HepG2 (cell line): Measurements from ENCODE around the gene COA7.
"Not testable (repeated sequence)": the region's sequence is repeated elsewhere in the genome, so short reads cannot be mapped to it uniquely, and the experiment has no call there.

ENCODE experiments used
- DR1 ChIP-seq: sonication (generic); formaldehyde crosslinking; IDR thresholded peaks from 2 replicates; pipeline ENCODE4 v1.8.0; 2021; ENCODE audit warnings: mild to moderate bottlenecking, missing genetic modification reagents, inconsistent platforms
- EZH2 ChIP-seq: conservative IDR thresholded peaks from 2 replicates; pipeline ENCODE4 v1.6.1; 2012; ENCODE audit warnings: mild to moderate bottlenecking, low read depth, low read length, moderate library complexity
- HDAC1 ChIP-seq: sonication (generic); formaldehyde crosslinking; IDR thresholded peaks from 2 replicates; pipeline ENCODE4 v1.5.1; 2020; ENCODE audit warnings: mild to moderate bottlenecking, missing genetic modification reagents
- SNAI1 ChIP-seq: sonication (generic); formaldehyde crosslinking; IDR thresholded peaks from 2 replicates; pipeline ENCODE4 v1.5.0; 2020; ENCODE audit warnings: mild to moderate bottlenecking, missing genetic modification reagents, borderline replicate concordance
- ZBTB1 ChIP-seq: sonication (generic); formaldehyde crosslinking; IDR thresholded peaks from 2 replicates; pipeline ENCODE4 v1.4.0; 2020; ENCODE audit warnings: missing genetic modification reagents, borderline replicate concordance
- ZNF354B ChIP-seq: sonication (generic); formaldehyde crosslinking; IDR thresholded peaks from 2 replicates; pipeline ENCODE4 v1.8.0; 2022; ENCODE audit warnings: mild to moderate bottlenecking, missing genetic modification reagents
- ZNF709 ChIP-seq: sonication (generic); formaldehyde crosslinking; IDR thresholded peaks from 2 replicates; pipeline ENCODE4 v1.5.0; 2020; ENCODE audit warnings: mild to moderate bottlenecking, missing genetic modification reagents
- ZNF713 ChIP-seq: sonication (generic); formaldehyde crosslinking; IDR thresholded peaks from 2 replicates; pipeline ENCODE4 v1.4.0; 2020; ENCODE audit warnings: mild to moderate bottlenecking, missing genetic modification reagents
- TF ChIP-seq, protein P1 (sequence below): sonication (generic); formaldehyde crosslinking; IDR thresholded peaks from 2 replicates; pipeline ENCODE4 v1.8.0; 2022; ENCODE audit warnings: missing genetic modification reagents, mild to moderate bottlenecking, borderline replicate concordance
- TF ChIP-seq, protein P2 (sequence below): sonication (generic); formaldehyde crosslinking; IDR thresholded peaks from 2 replicates; pipeline ENCODE4 v1.5.0; 2020; ENCODE audit warnings: mild to moderate bottlenecking, missing genetic modification reagents, moderate library complexity
- TF ChIP-seq, protein P3 (sequence below): sonication (generic); formaldehyde crosslinking; conservative IDR thresholded peaks from 2 replicates; pipeline ENCODE4 v1.8.0; 2022; ENCODE audit warnings: low read depth, missing genetic modification reagents

DNA sequence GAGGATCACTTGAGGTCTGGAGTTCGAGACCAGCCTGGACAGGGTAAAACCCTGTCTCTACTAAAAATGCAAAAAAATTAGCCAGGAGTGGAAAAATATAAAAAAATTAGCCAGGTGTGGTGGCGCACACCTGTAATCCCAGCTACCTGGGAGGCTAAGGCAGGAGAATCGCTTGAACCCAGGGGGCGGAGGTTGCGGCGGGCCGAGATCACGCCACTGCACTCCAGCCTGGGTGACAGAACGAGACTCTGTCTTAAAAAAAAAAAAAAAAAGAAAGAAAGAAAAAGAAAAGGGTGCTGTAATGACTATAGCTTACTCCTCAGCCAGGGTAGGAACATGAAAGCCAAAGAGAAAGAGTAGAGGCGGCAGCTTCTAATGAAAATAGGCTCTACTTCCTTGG is 4.8 kb downstream of the COA7 start:
- not testable (repeated sequence) for TF ChIP-seq ZNF709; SNAI1; HDAC1 (CRISPR knock-in tag); ZBTB1 (CRISPR knock-in tag); ZNF713 (CRISPR knock-in tag); EZH2; ZNF354B (CRISPR knock-in tag); DR1 (CRISPR knock-in tag)
- TF ChIP-seq, protein P1, sequence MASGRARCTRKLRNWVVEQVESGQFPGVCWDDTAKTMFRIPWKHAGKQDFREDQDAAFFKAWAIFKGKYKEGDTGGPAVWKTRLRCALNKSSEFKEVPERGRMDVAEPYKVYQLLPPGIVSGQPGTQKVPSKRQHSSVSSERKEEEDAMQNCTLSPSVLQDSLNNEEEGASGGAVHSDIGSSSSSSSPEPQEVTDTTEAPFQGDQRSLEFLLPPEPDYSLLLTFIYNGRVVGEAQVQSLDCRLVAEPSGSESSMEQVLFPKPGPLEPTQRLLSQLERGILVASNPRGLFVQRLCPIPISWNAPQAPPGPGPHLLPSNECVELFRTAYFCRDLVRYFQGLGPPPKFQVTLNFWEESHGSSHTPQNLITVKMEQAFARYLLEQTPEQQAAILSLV, result not testable (repeated sequence)
- TF ChIP-seq, protein P2, sequence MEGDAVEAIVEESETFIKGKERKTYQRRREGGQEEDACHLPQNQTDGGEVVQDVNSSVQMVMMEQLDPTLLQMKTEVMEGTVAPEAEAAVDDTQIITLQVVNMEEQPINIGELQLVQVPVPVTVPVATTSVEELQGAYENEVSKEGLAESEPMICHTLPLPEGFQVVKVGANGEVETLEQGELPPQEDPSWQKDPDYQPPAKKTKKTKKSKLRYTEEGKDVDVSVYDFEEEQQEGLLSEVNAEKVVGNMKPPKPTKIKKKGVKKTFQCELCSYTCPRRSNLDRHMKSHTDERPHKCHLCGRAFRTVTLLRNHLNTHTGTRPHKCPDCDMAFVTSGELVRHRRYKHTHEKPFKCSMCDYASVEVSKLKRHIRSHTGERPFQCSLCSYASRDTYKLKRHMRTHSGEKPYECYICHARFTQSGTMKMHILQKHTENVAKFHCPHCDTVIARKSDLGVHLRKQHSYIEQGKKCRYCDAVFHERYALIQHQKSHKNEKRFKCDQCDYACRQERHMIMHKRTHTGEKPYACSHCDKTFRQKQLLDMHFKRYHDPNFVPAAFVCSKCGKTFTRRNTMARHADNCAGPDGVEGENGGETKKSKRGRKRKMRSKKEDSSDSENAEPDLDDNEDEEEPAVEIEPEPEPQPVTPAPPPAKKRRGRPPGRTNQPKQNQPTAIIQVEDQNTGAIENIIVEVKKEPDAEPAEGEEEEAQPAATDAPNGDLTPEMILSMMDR (CRISPR knock-in tag), result not testable (repeated sequence)
- TF ChIP-seq, protein P3, sequence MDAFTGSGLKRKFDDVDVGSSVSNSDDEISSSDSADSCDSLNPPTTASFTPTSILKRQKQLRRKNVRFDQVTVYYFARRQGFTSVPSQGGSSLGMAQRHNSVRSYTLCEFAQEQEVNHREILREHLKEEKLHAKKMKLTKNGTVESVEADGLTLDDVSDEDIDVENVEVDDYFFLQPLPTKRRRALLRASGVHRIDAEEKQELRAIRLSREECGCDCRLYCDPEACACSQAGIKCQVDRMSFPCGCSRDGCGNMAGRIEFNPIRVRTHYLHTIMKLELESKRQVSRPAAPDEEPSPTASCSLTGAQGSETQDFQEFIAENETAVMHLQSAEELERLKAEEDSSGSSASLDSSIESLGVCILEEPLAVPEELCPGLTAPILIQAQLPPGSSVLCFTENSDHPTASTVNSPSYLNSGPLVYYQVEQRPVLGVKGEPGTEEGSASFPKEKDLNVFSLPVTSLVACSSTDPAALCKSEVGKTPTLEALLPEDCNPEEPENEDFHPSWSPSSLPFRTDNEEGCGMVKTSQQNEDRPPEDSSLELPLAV (CRISPR knock-in tag), result not testable (repeated sequence)
